ENCODE data around the gene CBL.

GRCh38 chr11:119263352-119263940 lies 57.3 kb downstream of the CBL start:
- TF ChIP-seq, protein P1, sequence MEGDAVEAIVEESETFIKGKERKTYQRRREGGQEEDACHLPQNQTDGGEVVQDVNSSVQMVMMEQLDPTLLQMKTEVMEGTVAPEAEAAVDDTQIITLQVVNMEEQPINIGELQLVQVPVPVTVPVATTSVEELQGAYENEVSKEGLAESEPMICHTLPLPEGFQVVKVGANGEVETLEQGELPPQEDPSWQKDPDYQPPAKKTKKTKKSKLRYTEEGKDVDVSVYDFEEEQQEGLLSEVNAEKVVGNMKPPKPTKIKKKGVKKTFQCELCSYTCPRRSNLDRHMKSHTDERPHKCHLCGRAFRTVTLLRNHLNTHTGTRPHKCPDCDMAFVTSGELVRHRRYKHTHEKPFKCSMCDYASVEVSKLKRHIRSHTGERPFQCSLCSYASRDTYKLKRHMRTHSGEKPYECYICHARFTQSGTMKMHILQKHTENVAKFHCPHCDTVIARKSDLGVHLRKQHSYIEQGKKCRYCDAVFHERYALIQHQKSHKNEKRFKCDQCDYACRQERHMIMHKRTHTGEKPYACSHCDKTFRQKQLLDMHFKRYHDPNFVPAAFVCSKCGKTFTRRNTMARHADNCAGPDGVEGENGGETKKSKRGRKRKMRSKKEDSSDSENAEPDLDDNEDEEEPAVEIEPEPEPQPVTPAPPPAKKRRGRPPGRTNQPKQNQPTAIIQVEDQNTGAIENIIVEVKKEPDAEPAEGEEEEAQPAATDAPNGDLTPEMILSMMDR (conservative IDR thresholded peaks at IDR 0.05; ENCODE audit: low read length): no peak
- no peak for TF ChIP-seq EZH2phosphoT487 (IDR thresholded peaks at IDR 0.05; ENCODE audit: borderline replicate concordance, low read depth, low read length)
